Endometrium (tissue), 2 donors: Measurements from ENCODE around the gene TPRN.

Source experiments
- FAIRE-seq: peaks from 2 replicates; lab custom pipeline; 2012; peaks lifted over from hg19 to GRCh38; lab: Jason Lieb, UNC
- donor health status: control.
- donor health status: control.

TPRN gene

GRCh38 chr9:137224830-137225694 lies 24.5 kb upstream of the TPRN start, which contains the start of gene CYSRT1:
TSS of gene CYSRT1 (plus strand) at chr9:137225174. CDS start at chr9:137225622, 448 bp downstream.
- no peak for FAIRE-seq

GRCh38 chr9:137223078-137223970 lies 22.8 kb upstream of the TPRN start:
- peak; percentile 67 for FAIRE-seq

GRCh38 chr9:137222190-137223077 lies 21.9 kb upstream of the TPRN start, which contains the start of gene RNF208:
TSS of gene RNF208 (minus strand) at chr9:137222240. CDS start at chr9:137221212, 1,028 bp downstream.
- FAIRE-seq = no peak

- FAIRE-seq = no peak
Measured at GRCh38 chr9:137221506-137222111, 21.1 kb upstream of the TPRN start.

GRCh38 chr9:137221095-137221505 lies 20.6 kb upstream of the TPRN start:
- FAIRE-seq = no peak

- FAIRE-seq = no peak
Measured at GRCh38 chr9:137220317-137221094, 20.0 kb upstream of the TPRN start.

GRCh38 chr9:137219757-137220316 lies 19.3 kb upstream of the TPRN start:
- FAIRE-seq = no peak

- no peak for FAIRE-seq
Measured at GRCh38 chr9:137218754-137219271, 18.3 kb upstream of the TPRN start.

- no peak for FAIRE-seq
Measured at GRCh38 chr9:137218212-137218753, 17.7 kb upstream of the TPRN start.

- FAIRE-seq = no peak
Measured at GRCh38 chr9:137217276-137218211, 17.0 kb upstream of the TPRN start.

- FAIRE-seq = no peak
Measured at GRCh38 chr9:137216188-137216965, 15.8 kb upstream of the TPRN start.

GRCh38 chr9:137215196-137215986 lies 14.8 kb upstream of the TPRN start:
- FAIRE-seq = no peak

- FAIRE-seq = no peak
Measured at GRCh38 chr9:137214620-137215019, 14.1 kb upstream of the TPRN start.

GRCh38 chr9:137213160-137214060 lies 12.9 kb upstream of the TPRN start:
- no peak for FAIRE-seq

- no peak for FAIRE-seq
Measured at GRCh38 chr9:137212520-137212919, 12.0 kb upstream of the TPRN start.

- no peak for FAIRE-seq
Measured at GRCh38 chr9:137211532-137211931, 11.0 kb upstream of the TPRN start.
